Uterus (tissue), 4 donors: ENCODE results near the gene BIRC5. TPM values are rescaled to one million over a fixed set of nuclear protein-coding genes. Genes with fewer than 3 reads are reported as not detected.

Experiments used
- DNase-seq, 2 donors: peaks; one replicate each; pipeline ENCODE4 v3.0.0-alpha.2; 2019 to 2020
- H3K27ac ChIP-seq, 2 donors: fragments of 200-600 bp; sonication (generic); 1 replicate in 1 of 2; 2 replicates in 1 of 2; pipeline ENCODE4 v1.5.1; 2016 to 2018
- H3K27me3 ChIP-seq, 2 donors: fragments of 200-600 bp; sonication (generic); one replicate each; pipeline ENCODE4 v1.5.1; 2018 to 2019; ENCODE audit warnings: control low read depth in 1 of 2
- H3K36me3 ChIP-seq, 2 donors: fragments of 200-600 bp; sonication (generic); one replicate each; pipeline ENCODE4 v1.5.1; 2019; ENCODE audit warnings: control low read depth in 1 of 2
- H3K4me1 ChIP-seq, 2 donors: fragments of 200-600 bp; sonication (generic); one replicate each; pipeline ENCODE4 v1.5.1; 2018 to 2019; ENCODE audit warnings: control low read depth in 1 of 2
- H3K4me3 ChIP-seq, 2 donors: fragments of 200-600 bp; sonication (generic); 1 replicate in 1 of 2; 2 replicates in 1 of 2; pipeline ENCODE4 v1.5.1; 2018 to 2019; ENCODE audit warnings: mild to moderate bottlenecking in 1 of 2
- H3K9me3 ChIP-seq, 2 donors: fragments of 200-600 bp; sonication (generic); one replicate each; pipeline ENCODE4 v1.5.1; 2019; ENCODE audit warnings: control low read depth in 1 of 2
- CTCF ChIP-seq, 4 experiments: fragments of 200-600 bp in 2 of 4; fragments of 450-650 bp in 2 of 4; sonication (generic) in 2 of 4; IDR thresholded peaks; one replicate each; pipeline ENCODE4 v1.5.1; 2016 to 2019; ENCODE audit warnings: antibody characterized with exemption in 4 of 4, mild to moderate bottlenecking in 2 of 4, moderate library complexity in 1 of 4
- POLR2A ChIP-seq, 2 donors: fragments of 450-650 bp; IDR thresholded peaks; one replicate each; pipeline ENCODE4 v1.6.1; 2016; ENCODE audit warnings: antibody characterized with exemption in 2 of 2, mild to moderate bottlenecking in 1 of 2, moderate library complexity in 1 of 2
- intact Hi-C: fragments of 100-400 bp; cut with DNase I; formaldehyde crosslinking; loops from one replicate; pipeline ENCODE4 v1.15.1; 2023; ENCODE audit warnings: low total_unique reads
- total RNA-seq, 4 donors: library from RNA; depleted of rRNA in 3 of 4; stranded (reverse); fragments of >200 nt in 3 of 4; gene quantifications; one replicate each; pipeline versions ENCODE4 v1.1.0 to v1.2.4, GENCODE V29; 2014 to 2023
- donor health status: DM: yes; HTN: yes; CAD: no.

BIRC5 gene
- total RNA-seq, 4 donors from 2014 or later = 26.3 to 29.7 TPM; not detected in 2

- Histone ChIP-seq H3K27me3 (no peaks in the 10 kb centered on the region), H3K4me1 (no peaks in the 10 kb centered on the region), H3K4me3 (no peak overlapping the region), H3K9me3 (no peaks in the 10 kb centered on the region), H3K36me3 (no peaks in the 10 kb centered on the region), H3K27ac (no peak overlapping the region)
- no peak for DNase-seq
- TF ChIP-seq CTCF (IDR thresholded peaks at IDR 0.05) = no peak
- intact Hi-C loops = no loop called here
Measured at GRCh38 chr17:78225088-78225865, 11.2 kb downstream of the BIRC5 start.

- Histone ChIP-seq H3K27ac (no peak overlapping the region), H3K4me1 (no peaks in the 10 kb centered on the region), H3K36me3 (no peaks in the 10 kb centered on the region), H3K27me3 (no peaks in the 10 kb centered on the region), H3K4me3 (no peak overlapping the region), H3K9me3 (no peaks in the 10 kb centered on the region)
- DNase-seq = no peak
- intact Hi-C loops = no loop called here
- TF ChIP-seq POLR2A (IDR thresholded peaks at IDR 0.05) (no peak), CTCF (IDR thresholded peaks at IDR 0.05) (no peak)
Measured at GRCh38 chr17:78226055-78226758, 12.2 kb downstream of the BIRC5 start.

GRCh38 chr17:78226759-78227454, 12.9 kb downstream of the BIRC5 start:
- intact Hi-C loops = no loop called here
- TF ChIP-seq CTCF (IDR thresholded peaks at IDR 0.05) = no peak
- TF ChIP-seq POLR2A (IDR thresholded peaks at IDR 0.05) = no peak
- H3K4me3 ChIP-seq = no peak overlapping the region

GRCh38 chr17:78227455-78227916, 13.4 kb downstream of the BIRC5 start:
- no peaks in the 10 kb centered on the region for H3K4me1 ChIP-seq
- intact Hi-C loops = no loop called here
- H3K4me3 ChIP-seq = no peak overlapping the region
- DNase-seq = no peak
- H3K36me3 ChIP-seq = no peaks in the 10 kb centered on the region
- H3K9me3 ChIP-seq = no peaks in the 10 kb centered on the region
- no peak overlapping the region for H3K27ac ChIP-seq
- H3K27me3 ChIP-seq = peaks cover 0 to 5% of the 10 kb centered on the region in 2 donors
- TF ChIP-seq CTCF (IDR thresholded peaks at IDR 0.05) (no peak), POLR2A (IDR thresholded peaks at IDR 0.05) (no peak)

More at GRCh38 chr17:78226759-78227454, 12.9 kb downstream of the BIRC5 start:
- Histone ChIP-seq H3K27ac (no peak overlapping the region), H3K9me3 (no peaks in the 10 kb centered on the region), H3K4me1 (no peaks in the 10 kb centered on the region), H3K36me3 (no peaks in the 10 kb centered on the region), H3K27me3 (no peaks in the 10 kb centered on the region)
- DNase-seq = no peak
